CD4-positive, alpha-beta T cell treated with Interleukin-15 for 4 hours (primary cell): ENCODE measurements around the gene MPP3.

Experiments used
- DNase-seq: peaks from one replicate; pipeline ENCODE4 v3.0.0-alpha.2; 2020; ENCODE audit warnings: low spot score

MPP3 gene

GRCh38 chr17:43772877-43773648 is 59.9 kb downstream of the MPP3 start:
- DNase-seq = no peak

DNA sequence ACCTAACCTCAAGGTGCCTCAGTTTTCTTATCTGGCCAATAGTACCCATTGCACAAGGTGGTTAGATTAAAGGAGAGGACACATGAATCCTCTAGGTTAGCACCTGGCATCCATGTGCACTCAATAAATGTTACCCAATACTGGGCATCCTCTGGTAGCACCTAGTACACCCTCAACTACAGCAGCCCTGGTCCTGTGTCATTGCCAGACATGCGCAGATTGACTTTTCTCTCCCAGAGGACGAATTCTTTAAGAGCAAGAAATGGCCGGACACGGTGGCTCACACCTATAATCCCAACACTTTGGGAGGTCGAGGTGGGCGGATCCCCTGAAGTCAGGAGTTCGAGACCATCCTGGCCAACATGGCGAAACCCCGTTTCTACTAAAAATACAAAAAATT is 61.5 kb downstream of the MPP3 start:
- DNase-seq = no peak

- DNase-seq = no peak
These were observed 62.0 kb downstream of the MPP3 start for GRCh38 chr17:43770957-43771356.

- no peak for DNase-seq
These were observed 63.1 kb downstream of the MPP3 start for GRCh38 chr17:43769859-43770258.

GRCh38 chr17:43769426-43769825 is 63.5 kb downstream of the MPP3 start:
- no peak for DNase-seq

GRCh38 chr17:43768943-43769342 is 64.0 kb downstream of the MPP3 start:
- DNase-seq = no peak

DNA sequence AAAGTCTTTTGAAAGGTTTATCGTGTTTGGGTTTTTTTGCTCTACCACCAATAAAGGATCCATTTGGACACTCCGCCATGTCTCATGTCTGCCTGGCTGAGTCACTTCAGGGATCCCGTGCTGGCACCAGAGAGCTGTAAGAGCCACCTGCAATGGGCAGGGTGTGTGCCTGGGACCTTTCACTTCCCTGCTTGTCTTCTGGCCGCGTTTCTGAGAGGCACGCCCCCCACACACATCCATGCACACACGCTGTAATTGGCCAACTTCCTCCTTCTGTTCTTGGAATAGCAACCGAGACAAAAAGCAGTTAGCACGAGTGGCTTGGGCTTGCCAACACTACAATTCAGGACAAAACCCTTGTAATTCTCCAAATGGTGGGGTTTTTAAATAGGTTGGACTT is 64.6 kb downstream of the MPP3 start:
- no peak for DNase-seq

- DNase-seq = no peak
These were observed 65.3 kb downstream of the MPP3 start for GRCh38 chr17:43767713-43768059.

DNA sequence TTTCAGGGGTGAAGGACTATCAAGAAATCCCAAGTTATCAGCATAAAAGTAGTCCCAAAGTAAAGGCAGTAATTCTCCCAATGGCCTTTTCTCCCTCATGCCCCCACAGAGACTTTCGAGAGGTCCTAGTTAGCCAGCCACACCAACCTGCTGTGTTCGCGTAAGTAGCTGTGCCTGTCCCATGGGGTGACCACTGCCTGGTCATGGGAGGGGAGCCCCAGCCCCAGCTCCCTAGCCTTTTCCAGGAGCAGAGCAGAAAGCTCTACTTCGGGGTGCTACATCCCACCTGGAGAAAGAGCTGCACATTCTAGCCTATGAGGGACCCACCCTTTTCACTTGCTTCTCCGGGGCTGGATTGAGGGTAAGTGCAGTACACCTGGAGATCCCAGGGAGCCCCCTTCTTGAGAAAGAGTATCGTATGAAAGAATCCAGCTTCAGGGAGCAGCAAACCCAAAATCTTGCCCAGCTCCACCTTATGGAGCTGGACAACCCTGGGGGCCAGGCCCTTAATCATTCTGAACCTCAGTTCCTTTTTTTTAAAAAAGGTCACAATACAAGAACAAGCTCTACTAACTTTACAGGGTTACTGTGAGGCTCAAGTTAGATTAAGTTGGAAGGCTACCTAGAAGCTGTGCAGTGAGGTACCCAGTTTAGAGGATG is 65.8 kb downstream of the MPP3 start:
- no peak for DNase-seq

GRCh38 chr17:43766413-43767052 is 66.4 kb downstream of the MPP3 start:
- peak; percentile 31 for DNase-seq

DNA sequence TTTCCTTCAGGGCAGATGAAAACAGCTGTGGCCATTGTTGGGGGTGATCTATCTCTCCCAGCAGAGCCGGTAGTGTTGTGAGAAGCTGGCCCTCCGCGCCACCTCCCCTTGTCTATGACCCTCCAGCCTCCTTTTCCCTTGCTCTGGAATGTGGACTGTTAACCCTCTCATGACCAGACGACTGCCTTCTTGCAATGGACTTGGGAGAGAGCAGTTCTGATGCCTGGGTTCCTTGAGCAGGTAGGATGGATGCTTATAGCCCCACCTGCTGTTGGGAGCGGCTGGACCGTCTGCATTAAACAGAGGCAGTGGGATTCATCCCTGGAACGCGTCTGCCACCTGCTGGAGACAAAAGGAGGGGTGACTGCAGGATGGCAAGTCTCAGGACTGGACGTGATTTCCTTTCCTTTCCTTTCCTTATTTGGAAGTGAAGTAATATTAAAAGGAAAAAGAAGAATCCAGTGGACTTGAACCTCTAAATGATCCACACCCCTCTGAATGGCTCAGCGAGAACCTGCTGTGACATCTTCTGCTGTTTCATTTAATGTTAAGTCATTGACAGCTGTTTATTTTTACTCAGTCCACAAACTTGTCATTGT is 72.6 kb downstream of the MPP3 start:
- DNase-seq = peak; percentile 87

- DNase-seq = no peak
These were observed 73.1 kb downstream of the MPP3 start for GRCh38 chr17:43759836-43760235.

DNA sequence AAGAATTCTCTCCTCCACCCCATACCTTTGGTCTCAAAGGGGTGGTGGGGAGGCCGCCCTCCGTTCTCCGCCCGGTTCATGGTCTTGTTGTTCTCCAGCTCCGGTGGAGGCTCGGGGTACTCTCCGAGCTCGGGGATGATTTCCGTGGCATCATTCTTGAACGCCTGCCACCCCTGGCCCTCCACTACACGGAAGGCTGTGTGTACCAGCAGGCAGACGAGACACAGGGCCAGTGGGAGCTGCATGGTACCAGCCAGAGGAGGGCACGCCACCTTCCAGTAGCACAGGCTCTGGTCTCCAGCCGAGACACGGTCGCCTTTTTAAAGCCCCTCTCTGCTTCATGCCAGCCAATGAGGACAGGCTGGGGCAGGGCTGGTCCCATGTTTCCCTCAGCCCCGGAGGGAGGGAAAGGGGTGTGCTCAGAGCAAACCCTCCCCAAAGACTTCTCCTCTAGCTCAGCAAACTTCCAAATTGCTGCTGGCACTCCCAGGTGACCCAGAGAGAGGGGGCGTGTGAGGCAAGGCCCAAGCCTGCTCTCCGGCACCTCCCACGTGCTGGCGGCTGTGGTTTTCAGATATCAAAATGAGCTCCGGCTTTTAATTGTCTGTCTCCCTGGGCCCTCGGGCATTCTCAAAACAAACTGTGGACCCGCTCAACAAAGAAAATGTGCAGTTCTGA is 74.3 kb downstream of the MPP3 start, which contains the start of gene SOST:
SOST (minus strand) TSS at position 295 of the 678 bp plus-strand sequence; CDS start at position 245, 50 bp downstream.
- DNase-seq = no peak

- no peak for DNase-seq
These were observed 74.9 kb downstream of the MPP3 start for GRCh38 chr17:43758086-43758485.

GRCh38 chr17:43757171-43757660 is 75.7 kb downstream of the MPP3 start:
- no peak for DNase-seq

DNA sequence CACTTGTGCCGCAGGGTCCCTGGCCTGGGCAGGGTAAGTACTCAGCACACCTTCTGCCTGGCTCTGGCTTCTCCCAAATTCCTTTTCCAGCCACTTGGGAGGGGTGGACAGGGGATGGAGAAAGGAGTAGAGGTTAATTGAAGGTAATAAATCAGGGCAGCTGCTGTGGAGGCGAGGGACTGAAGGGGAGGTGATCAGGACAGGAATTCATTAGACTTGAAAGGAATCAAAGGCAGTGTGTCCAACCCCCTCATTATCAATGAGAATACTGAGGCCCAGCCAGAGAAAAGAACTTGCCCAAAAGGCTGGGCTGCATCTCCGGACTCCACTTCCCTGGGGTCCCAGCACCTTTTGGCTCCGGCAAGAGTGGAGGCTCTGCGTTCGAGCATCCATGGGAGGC is 76.7 kb downstream of the MPP3 start:
- no peak for DNase-seq

DNA sequence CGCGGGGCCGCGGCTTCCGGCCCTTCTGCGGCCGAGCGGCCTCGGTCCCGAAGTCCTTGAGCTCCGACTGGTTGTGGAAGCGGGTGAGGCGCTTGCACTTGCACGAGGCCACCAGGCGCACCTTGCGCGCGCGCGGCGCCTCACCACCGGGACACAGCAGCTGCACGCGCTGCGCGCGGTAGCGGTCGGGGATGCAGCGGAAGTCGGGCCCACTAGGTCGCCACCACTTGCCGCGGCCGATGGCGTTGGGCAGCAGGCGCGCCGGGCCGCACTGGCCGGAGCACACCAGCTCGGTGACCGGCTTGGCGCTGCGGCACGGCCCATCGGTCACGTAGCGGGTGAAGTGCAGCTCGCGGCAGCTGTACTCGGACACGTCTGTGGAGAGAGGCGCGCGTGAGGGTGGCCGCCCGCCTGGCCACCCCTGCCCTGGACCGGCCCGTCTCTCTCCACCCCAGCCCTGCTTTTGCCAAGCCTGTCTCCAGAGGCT is 77.5 kb downstream of the MPP3 start:
- DNase-seq = no peak

DNA sequence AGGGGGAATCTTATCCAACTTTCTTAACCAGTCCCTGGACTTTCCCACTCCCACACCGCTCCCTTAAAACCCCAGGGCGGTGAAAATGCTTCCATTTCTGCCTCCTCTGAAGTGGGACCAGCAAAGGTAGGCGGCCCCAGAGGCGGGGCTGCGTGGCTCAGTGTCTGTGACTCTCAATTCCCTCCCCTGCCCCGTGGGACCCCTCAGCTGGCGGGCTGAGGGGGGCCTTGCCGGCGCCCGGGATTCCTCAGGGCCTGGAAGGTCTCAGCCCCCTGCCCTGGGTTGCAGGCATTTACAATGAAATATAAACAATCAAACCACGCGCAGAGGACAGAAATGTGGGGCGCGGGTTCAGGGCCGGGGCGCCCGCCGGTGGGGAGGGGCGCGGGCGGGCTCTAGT is 78.0 kb downstream of the MPP3 start:
- DNase-seq = no peak

DNA sequence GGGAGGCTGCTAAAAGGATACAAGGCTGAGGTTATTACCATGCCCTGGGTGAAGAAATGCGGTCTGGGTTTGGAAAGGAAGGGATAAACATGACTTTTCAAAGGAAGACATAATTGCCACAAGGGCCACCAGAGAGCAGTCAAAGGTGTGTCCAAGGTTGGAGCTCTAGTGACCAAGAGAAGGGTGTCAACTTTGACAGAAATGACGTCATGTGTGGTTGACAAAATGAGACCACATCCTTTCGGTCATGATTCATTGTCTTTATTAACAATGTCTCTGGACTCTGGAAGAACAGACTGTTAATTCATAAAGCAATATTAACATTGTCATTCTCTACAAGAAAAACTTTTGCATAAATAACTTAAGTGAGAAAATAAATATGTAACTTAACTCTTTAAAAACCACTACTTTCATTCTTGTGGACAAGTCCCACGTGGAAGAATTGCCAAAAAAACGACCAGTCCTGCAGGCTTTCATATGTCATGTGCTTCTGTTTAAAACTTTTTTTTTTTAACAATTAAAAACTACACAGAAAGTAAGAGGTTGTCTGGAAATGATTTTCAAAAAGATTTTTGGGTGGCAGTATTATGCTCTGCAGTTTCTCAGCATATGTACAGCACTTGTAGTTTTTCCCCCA is 79.3 kb downstream of the MPP3 start:
- DNase-seq = no peak
